Stimulated activated CD8-positive, alpha-beta memory T cell treated with anti-CD3 and anti-CD28 coated beads, Interleukin-2, amount 100 ng/mL, for 1 hour (primary cell): Measurements from ENCODE around the gene NCOA5.
"Not testable (repeated sequence)": the region's sequence is repeated elsewhere in the genome, so short reads cannot be mapped to it uniquely, and the experiment has no call there.

Experiments
- DNase-seq, 2 donors: peaks; one replicate each; pipeline ENCODE4 v3.0.0-alpha.2; 2020; ENCODE audit warnings: low read depth in 2 of 2

NCOA5 gene

GRCh38 chr20:46091622-46092535, 2.1 kb upstream of the NCOA5 start:
- DNase-seq, result not testable (repeated sequence)

- DNase-seq, result no peak
These were observed 670 bp downstream of the NCOA5 start for GRCh38 chr20:46089167-46089416.

- DNase-seq, result no peak
These were observed 1.2 kb downstream of the NCOA5 start for GRCh38 chr20:46088409-46089166.

- DNase-seq, result no peak
These were observed 2.6 kb downstream of the NCOA5 start for GRCh38 chr20:46087161-46087560.

- DNase-seq, result no peak
These were observed 4.4 kb downstream of the NCOA5 start for GRCh38 chr20:46085179-46085851.

GRCh38 chr20:46084805-46085178, 5.0 kb downstream of the NCOA5 start:
- DNase-seq, result no peak

- no peak for DNase-seq
These were observed 6.2 kb downstream of the NCOA5 start for GRCh38 chr20:46083531-46084061.

- DNase-seq, result no peak
These were observed 6.7 kb downstream of the NCOA5 start for GRCh38 chr20:46083101-46083500.

- no peak for DNase-seq
These were observed 8.7 kb downstream of the NCOA5 start for GRCh38 chr20:46081074-46081473.

GRCh38 chr20:46078954-46079353, 10.8 kb downstream of the NCOA5 start:
- DNase-seq, result no peak

GRCh38 chr20:46077642-46078305, 12.0 kb downstream of the NCOA5 start:
- DNase-seq, result no peak

- no peak for DNase-seq
These were observed 13.0 kb downstream of the NCOA5 start for GRCh38 chr20:46076806-46077205.

- DNase-seq, result no peak
These were observed 15.8 kb downstream of the NCOA5 start for GRCh38 chr20:46074006-46074405.

- no peak for DNase-seq
These were observed 16.3 kb downstream of the NCOA5 start for GRCh38 chr20:46073443-46073842.

GRCh38 chr20:46073024-46073423, 16.7 kb downstream of the NCOA5 start:
- no peak for DNase-seq

GRCh38 chr20:46071573-46071972, 18.2 kb downstream of the NCOA5 start:
- no peak for DNase-seq

GRCh38 chr20:46070215-46070900, 19.4 kb downstream of the NCOA5 start:
- no peak for DNase-seq

- no peak for DNase-seq
These were observed 24.1 kb downstream of the NCOA5 start for GRCh38 chr20:46065691-46066090.

GRCh38 chr20:46065006-46065405, 24.8 kb downstream of the NCOA5 start:
- no peak for DNase-seq

- no peak for DNase-seq
These were observed 26.1 kb downstream of the NCOA5 start for GRCh38 chr20:46063652-46064054.

GRCh38 chr20:46063151-46063550, 26.6 kb downstream of the NCOA5 start:
- no peak for DNase-seq
